Vagina (tissue), 2 donors: ENCODE results near the gene CKAP5.

ENCODE experiments used
- POLR2AphosphoS5 ChIP-seq, 2 donors: sonication (generic); formaldehyde crosslinking; IDR thresholded peaks; one replicate each; pipeline ENCODE4 v1.9.0; 2017; ENCODE audit warnings: antibody characterized with exemption in 2 of 2, mild to moderate bottlenecking in 2 of 2, low read depth in 1 of 2; ENCODE audit not compliant: insufficient read depth in 1 of 2
- TF ChIP-seq, protein P1 (sequence below), 3 experiments: fragments of 450-650 bp in 2 of 3; fragments of 200-600 bp in 1 of 3; sonication (generic) in 1 of 3; IDR thresholded peaks; one replicate each; pipeline ENCODE4 v1.5.1; 2017 to 2019; ENCODE audit warnings: antibody characterized with exemption in 3 of 3, mild to moderate bottlenecking in 2 of 3, moderate library complexity in 2 of 3

GRCh38 chr11:46888636-46889035 is 42.6 kb upstream of the CKAP5 start:
- no peak for TF ChIP-seq POLR2AphosphoS5 (IDR thresholded peaks at IDR 0.05; ENCODE audit: insufficient read depth in 1 of 2, low read depth in 1 of 2)
- TF ChIP-seq, protein P1, sequence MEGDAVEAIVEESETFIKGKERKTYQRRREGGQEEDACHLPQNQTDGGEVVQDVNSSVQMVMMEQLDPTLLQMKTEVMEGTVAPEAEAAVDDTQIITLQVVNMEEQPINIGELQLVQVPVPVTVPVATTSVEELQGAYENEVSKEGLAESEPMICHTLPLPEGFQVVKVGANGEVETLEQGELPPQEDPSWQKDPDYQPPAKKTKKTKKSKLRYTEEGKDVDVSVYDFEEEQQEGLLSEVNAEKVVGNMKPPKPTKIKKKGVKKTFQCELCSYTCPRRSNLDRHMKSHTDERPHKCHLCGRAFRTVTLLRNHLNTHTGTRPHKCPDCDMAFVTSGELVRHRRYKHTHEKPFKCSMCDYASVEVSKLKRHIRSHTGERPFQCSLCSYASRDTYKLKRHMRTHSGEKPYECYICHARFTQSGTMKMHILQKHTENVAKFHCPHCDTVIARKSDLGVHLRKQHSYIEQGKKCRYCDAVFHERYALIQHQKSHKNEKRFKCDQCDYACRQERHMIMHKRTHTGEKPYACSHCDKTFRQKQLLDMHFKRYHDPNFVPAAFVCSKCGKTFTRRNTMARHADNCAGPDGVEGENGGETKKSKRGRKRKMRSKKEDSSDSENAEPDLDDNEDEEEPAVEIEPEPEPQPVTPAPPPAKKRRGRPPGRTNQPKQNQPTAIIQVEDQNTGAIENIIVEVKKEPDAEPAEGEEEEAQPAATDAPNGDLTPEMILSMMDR (IDR thresholded peaks at IDR 0.05) = no peak
